Panc1 (cell line): Measurements from ENCODE around the gene MYRF. TPM values are rescaled to one million over a fixed set of nuclear protein-coding genes. Genes with fewer than 3 reads are reported as not detected.

Source experiments
- ATAC-seq: fragments of 200-7000 bp; cut with Tn5 transposase; 2 replicates; pipeline ENCODE4 v1.9.1; 2020; ENCODE audit warnings: mild to moderate bottlenecking, moderate library complexity
- BruUV-seq: library from RNA; stranded (reverse); fragments of 400-500 nt; replicated peaks from 2 replicates; lab custom pipeline; 2021; lab: Mats Ljungman, UMichigan
- CTCF ChIA-PET: fragments of 300-600 bp; sonication (Branson Sonifier 250); formaldehyde crosslinking; loops from one replicate; lab custom pipeline; 2022; ENCODE audit warnings: antibody characterized with exemption; lab: Charles Lee
- POLR2A ChIA-PET: fragments of 300-600 bp; sonication (Branson Sonifier 250); formaldehyde crosslinking; loops from one replicate; lab custom pipeline; 2022; ENCODE audit warnings: antibody characterized with exemption; lab: Charles Lee
- DNase-seq: peaks from one replicate; pipeline ENCODE4 v3.0.0-alpha.2; 2010; ENCODE audit warnings: low read depth, low spot score
- H3K27ac ChIP-seq: 2 replicates; pipeline ENCODE4 v1.5.1; 2011; ENCODE audit warnings: mild to moderate bottlenecking, low read length, inconsistent platforms
- H3K27me3 ChIP-seq: fragments of 200-500 bp; sonication (Bioruptor generic); 2 replicates; pipeline ENCODE4 v1.6.0; 2014; ENCODE audit warnings: low read length, inconsistent platforms; ENCODE audit not compliant: control insufficient read depth, insufficient read depth
- H3K36me3 ChIP-seq: fragments of 200-500 bp; sonication (Bioruptor generic); 2 replicates; pipeline ENCODE4 v1.5.1; 2014; ENCODE audit warnings: inconsistent platforms, mild to moderate bottlenecking, low read length, moderate library complexity; ENCODE audit not compliant: control insufficient read depth, insufficient read depth
- H3K4me1 ChIP-seq: 2 replicates; pipeline ENCODE4 v1.5.1; 2011; ENCODE audit warnings: inconsistent platforms, mild to moderate bottlenecking, low read length, moderate library complexity; ENCODE audit not compliant: control insufficient read depth, insufficient read depth
- H3K4me3 ChIP-seq, 2 experiments: 2 replicates each; pipeline ENCODE4 v1.5.1; 2011 to 2012; ENCODE audit warnings: low read depth in 2 of 2, low read length in 2 of 2, mild to moderate bottlenecking in 2 of 2, inconsistent platforms in 1 of 2, moderate library complexity in 1 of 2
- H3K9me3 ChIP-seq: fragments of 200-500 bp; sonication (Bioruptor generic); 2 replicates; pipeline ENCODE4 v1.5.1; 2014; ENCODE audit warnings: low read depth, mild to moderate bottlenecking, inconsistent platforms, low read length, moderate library complexity; ENCODE audit not compliant: control insufficient read depth, insufficient read depth
- POLR2AphosphoS5 ChIP-seq: IDR thresholded peaks from 2 replicates; pipeline ENCODE4 v1.6.1; 2012; ENCODE audit warnings: mild to moderate bottlenecking, low read depth, low read length, moderate library complexity
- SIN3A ChIP-seq: IDR thresholded peaks from 2 replicates; pipeline ENCODE4 v1.6.1; 2012; ENCODE audit warnings: low read depth, mild to moderate bottlenecking, low read length, moderate library complexity, borderline replicate concordance; ENCODE audit not compliant: insufficient read depth
- TCF7L2 ChIP-seq: IDR thresholded peaks from 2 replicates; pipeline ENCODE4 v1.6.1; 2011; ENCODE audit warnings: mild to moderate bottlenecking, low read depth, low read length, inconsistent platforms
- in situ Hi-C: cut with HindIII; loops from 2 replicates; pipeline ENCODE4 v1.10.0; 2016; ENCODE audit warnings: low sequenced_read_pairs, low pct_unique_long_range_greater_than_20kb
- intact Hi-C: fragments of 100-400 bp; cut with micrococcal nuclease; formaldehyde crosslinking; loops from one replicate; pipeline ENCODE4 v1.10.0; 2022; ENCODE audit not compliant: unreplicated experiment
- total RNA-seq: library from RNA; stranded (reverse); gene quantifications from one replicate; pipeline ENCODE4 v1.2.1, GENCODE V29; 2021; ENCODE audit not compliant: unreplicated experiment
- TF ChIP-seq, protein P1 (sequence below): fragments of 450-650 bp; IDR thresholded peaks from 2 replicates; pipeline ENCODE4 v1.5.1; 2017; ENCODE audit warnings: mild to moderate bottlenecking
- TF ChIP-seq, protein P2 (sequence below), 2 experiments: IDR thresholded peaks; 2 replicates each; pipeline ENCODE4 v1.6.1; 2011 to 2012; ENCODE audit warnings: low read depth in 2 of 2, control low read depth in 1 of 2, low read length in 1 of 2, mild to moderate bottlenecking in 1 of 2, moderate library complexity in 1 of 2; ENCODE audit not compliant: insufficient read depth in 1 of 2

The MYRF gene
- total RNA-seq, 1 experiment from 2014 or later, result 2.8 TPM

DNA sequence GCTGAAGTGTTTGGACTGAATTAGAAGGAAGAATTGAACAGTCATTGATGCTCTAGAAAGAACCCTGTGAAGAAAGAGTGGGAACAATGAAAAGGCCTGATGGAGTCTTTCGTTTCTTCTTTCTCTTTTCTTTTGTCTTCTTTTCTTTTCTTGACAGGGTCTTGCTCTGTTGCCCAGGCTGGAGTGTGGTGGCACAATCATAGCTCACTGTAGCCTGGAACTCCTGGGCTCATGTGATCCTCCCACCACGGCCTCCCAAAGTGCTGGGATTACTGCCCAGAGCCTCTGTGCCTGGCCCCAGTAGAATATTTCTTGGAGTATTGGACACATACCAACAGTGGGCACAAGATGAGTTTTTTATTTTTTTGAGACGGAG is 41.4 kb downstream of the MYRF start:
- DNase-seq, result no peak
- no peaks in the 10 kb centered on the region for H3K9me3 ChIP-seq
- no peak for ATAC-seq
- TF ChIP-seq POLR2AphosphoS5, result no peak
- TF ChIP-seq, protein P1, sequence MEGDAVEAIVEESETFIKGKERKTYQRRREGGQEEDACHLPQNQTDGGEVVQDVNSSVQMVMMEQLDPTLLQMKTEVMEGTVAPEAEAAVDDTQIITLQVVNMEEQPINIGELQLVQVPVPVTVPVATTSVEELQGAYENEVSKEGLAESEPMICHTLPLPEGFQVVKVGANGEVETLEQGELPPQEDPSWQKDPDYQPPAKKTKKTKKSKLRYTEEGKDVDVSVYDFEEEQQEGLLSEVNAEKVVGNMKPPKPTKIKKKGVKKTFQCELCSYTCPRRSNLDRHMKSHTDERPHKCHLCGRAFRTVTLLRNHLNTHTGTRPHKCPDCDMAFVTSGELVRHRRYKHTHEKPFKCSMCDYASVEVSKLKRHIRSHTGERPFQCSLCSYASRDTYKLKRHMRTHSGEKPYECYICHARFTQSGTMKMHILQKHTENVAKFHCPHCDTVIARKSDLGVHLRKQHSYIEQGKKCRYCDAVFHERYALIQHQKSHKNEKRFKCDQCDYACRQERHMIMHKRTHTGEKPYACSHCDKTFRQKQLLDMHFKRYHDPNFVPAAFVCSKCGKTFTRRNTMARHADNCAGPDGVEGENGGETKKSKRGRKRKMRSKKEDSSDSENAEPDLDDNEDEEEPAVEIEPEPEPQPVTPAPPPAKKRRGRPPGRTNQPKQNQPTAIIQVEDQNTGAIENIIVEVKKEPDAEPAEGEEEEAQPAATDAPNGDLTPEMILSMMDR, result no peak
- BruUV-seq, result no TSS peak
- in situ Hi-C loops, result no loop called here
- ChIA-PET CTCF (no interaction called here), POLR2A (interaction anchor here (1.4 kb wide), 1 partner anchor 22 kb away, joined by 3 read pairs; no protein-coding TSS in a partner anchor)
- H3K27ac ChIP-seq, result peak overlapping the region; percentile 99
- intact Hi-C loops, result no loop called here
- peaks cover 9% of the 10 kb centered on the region for H3K4me1 ChIP-seq
- peaks cover 7% of the 10 kb centered on the region; the same call in 1 of the 2 replicates for H3K36me3 ChIP-seq
- H3K27me3 ChIP-seq, result no peaks in the 10 kb centered on the region
- peak overlapping the region; percentile 99 for H3K4me3 ChIP-seq

DNA sequence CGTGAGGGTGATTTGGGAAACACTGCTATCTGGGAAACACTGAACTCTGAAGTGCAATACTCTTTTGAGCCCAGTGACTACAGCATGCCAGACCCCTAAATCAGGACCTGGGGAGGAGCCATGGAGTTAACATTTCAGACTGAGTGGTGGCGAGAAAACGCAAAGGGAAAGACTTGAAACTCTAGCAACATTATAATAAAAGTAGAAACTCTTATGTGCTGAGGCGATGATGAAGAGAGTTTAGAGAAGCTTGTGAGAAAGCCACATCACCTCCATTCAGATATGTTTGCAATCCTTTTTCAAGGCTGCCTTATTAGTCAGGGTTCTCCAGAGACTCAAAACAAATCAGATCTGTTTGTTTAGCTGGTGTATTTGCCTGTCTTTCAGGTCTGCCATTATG is 42.1 kb downstream of the MYRF start:
- no TSS peak for BruUV-seq
- TF ChIP-seq SIN3A (no peak), POLR2AphosphoS5 (0 out of 2 replicates have a peak, but pooled peaks have one; percentile 17)
- H3K27me3 ChIP-seq, result no peaks in the 10 kb centered on the region
- peaks cover 12% of the 10 kb centered on the region for H3K4me1 ChIP-seq
- peaks cover 5% of the 10 kb centered on the region for H3K36me3 ChIP-seq
- in situ Hi-C loops, result no loop called here
- no peak for ATAC-seq
- POLR2A ChIA-PET, result no interaction called here
- intact Hi-C loops, result no loop called here
- no peak overlapping the region for H3K4me3 ChIP-seq
- no peaks in the 10 kb centered on the region for H3K9me3 ChIP-seq
- peak overlapping the region; percentile 11; the same call in 1 of the 2 replicates for H3K27ac ChIP-seq
- no peak for DNase-seq
- CTCF ChIA-PET, result no interaction called here

DNA sequence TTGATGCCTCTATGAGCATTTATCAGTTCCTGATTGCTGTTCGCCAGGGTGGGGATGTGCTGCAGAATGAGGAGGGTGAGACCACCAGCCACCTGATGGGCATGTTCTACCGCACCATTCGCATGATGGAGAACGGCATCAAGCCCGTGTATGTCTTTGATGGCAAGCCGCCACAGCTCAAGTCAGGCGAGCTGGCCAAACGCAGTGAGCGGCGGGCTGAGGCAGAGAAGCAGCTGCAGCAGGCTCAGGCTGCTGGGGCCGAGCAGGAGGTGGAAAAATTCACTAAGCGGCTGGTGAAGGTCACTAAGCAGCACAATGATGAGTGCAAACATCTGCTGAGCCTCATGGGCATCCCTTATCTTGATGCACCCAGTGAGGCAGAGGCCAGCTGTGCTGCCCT is 43.0 kb downstream of the MYRF start:
- BruUV-seq, result no TSS peak
- TF ChIP-seq SIN3A (no peak), TCF7L2 (no peak), POLR2AphosphoS5 (no peak)
- TF ChIP-seq, protein P1, result no peak
- TF ChIP-seq, protein P2, sequence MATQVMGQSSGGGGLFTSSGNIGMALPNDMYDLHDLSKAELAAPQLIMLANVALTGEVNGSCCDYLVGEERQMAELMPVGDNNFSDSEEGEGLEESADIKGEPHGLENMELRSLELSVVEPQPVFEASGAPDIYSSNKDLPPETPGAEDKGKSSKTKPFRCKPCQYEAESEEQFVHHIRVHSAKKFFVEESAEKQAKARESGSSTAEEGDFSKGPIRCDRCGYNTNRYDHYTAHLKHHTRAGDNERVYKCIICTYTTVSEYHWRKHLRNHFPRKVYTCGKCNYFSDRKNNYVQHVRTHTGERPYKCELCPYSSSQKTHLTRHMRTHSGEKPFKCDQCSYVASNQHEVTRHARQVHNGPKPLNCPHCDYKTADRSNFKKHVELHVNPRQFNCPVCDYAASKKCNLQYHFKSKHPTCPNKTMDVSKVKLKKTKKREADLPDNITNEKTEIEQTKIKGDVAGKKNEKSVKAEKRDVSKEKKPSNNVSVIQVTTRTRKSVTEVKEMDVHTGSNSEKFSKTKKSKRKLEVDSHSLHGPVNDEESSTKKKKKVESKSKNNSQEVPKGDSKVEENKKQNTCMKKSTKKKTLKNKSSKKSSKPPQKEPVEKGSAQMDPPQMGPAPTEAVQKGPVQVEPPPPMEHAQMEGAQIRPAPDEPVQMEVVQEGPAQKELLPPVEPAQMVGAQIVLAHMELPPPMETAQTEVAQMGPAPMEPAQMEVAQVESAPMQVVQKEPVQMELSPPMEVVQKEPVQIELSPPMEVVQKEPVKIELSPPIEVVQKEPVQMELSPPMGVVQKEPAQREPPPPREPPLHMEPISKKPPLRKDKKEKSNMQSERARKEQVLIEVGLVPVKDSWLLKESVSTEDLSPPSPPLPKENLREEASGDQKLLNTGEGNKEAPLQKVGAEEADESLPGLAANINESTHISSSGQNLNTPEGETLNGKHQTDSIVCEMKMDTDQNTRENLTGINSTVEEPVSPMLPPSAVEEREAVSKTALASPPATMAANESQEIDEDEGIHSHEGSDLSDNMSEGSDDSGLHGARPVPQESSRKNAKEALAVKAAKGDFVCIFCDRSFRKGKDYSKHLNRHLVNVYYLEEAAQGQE (IDR thresholded peaks at IDR 0.05; ENCODE audit: insufficient read depth in 1 of 2, low read depth in 2 of 2, low read length in 1 of 2), result no peak
- H3K4me3 ChIP-seq, result no peak overlapping the region
- ChIA-PET CTCF (no interaction called here), POLR2A (no interaction called here)
- DNase-seq (no peak), ATAC-seq (no peak)
- no peaks in the 10 kb centered on the region for H3K9me3 ChIP-seq
- intact Hi-C loops, result no loop called here
- H3K36me3 ChIP-seq, result peaks cover 4% of the 10 kb centered on the region
- in situ Hi-C loops, result no loop called here
- no peak overlapping the region for H3K27ac ChIP-seq
- H3K27me3 ChIP-seq, result no peaks in the 10 kb centered on the region
- peaks cover 13% of the 10 kb centered on the region for H3K4me1 ChIP-seq
